H1 (cell line): ENCODE data around the gene EWSR1. TPM values are rescaled to one million over a fixed set of nuclear protein-coding genes. Genes with fewer than 3 reads are reported as not detected.
A peak's percentile ranks its signal among the peaks of the same experiment; 100 is the strongest.

Experiments
- CTCF ChIA-PET: fragments of 300-600 bp; sonication (Branson Sonifier 250); formaldehyde crosslinking; loops from one replicate; lab custom pipeline; 2021; ENCODE audit not compliant: partially characterized antibody; lab: Charles Lee
- POLR2A ChIA-PET: fragments of 300-600 bp; sonication (Branson Sonifier 250); formaldehyde crosslinking; loops from one replicate; lab custom pipeline; 2021; ENCODE audit warnings: inconsistent platforms; ENCODE audit not compliant: partially characterized antibody; lab: Charles Lee
- DNase-seq, 2 experiments: peaks; one replicate each; pipeline versions ENCODE4 v3.0.0 to v3.0.0-alpha.2; 2010 to 2022; ENCODE audit warnings: low spot score in 2 of 2, low read depth in 1 of 2, mixed read lengths in 1 of 2
- FAIRE-seq: peaks from 2 replicates; lab custom pipeline; 2011; peaks lifted over from hg19 to GRCh38; lab: Jason Lieb, UNC
- H2AFZ ChIP-seq: 2 replicates; pipeline ENCODE4 v1.8.1; 2012; ENCODE audit warnings: low read length, inconsistent platforms
- H2AK5ac ChIP-seq: 2 replicates; pipeline ENCODE4 v1.6.1; 2013; ENCODE audit warnings: low read depth, low read length
- H2BK120ac ChIP-seq: replicated peaks from 2 replicates; pipeline ENCODE3; 2013; ENCODE audit warnings: low read depth, low read length, inconsistent platforms
- H2BK12ac ChIP-seq: 2 replicates; pipeline ENCODE4 v1.6.1; 2013; ENCODE audit warnings: low read depth, low read length
- H2BK15ac ChIP-seq: 2 replicates; pipeline ENCODE4 v1.6.1; 2013; ENCODE audit warnings: low read length
- H2BK20ac ChIP-seq: 2 replicates; pipeline ENCODE4 v1.6.1; 2013; ENCODE audit warnings: low read length
- H2BK5ac ChIP-seq: 2 replicates; pipeline ENCODE4 v1.6.1; 2013; ENCODE audit warnings: low read depth, low read length
- H3K14ac ChIP-seq: 2 replicates; pipeline ENCODE4 v1.6.1; 2013; ENCODE audit warnings: inconsistent platforms; ENCODE audit not compliant: insufficient read length
- H3K18ac ChIP-seq: 2 replicates; pipeline ENCODE4 v1.6.1; 2013; ENCODE audit warnings: low read length; ENCODE audit errors: extremely low read depth
- H3K23ac ChIP-seq: 2 replicates; pipeline ENCODE4 v1.6.1; 2013; ENCODE audit warnings: inconsistent platforms; ENCODE audit not compliant: insufficient read length
- H3K23me2 ChIP-seq: 2 replicates; pipeline ENCODE4 v1.6.1; 2013; ENCODE audit warnings: low read depth, low read length
- H3K27ac ChIP-seq: 2 replicates; pipeline ENCODE4 v1.6.1; 2011; ENCODE audit warnings: low read depth, low read length, inconsistent platforms
- H3K27me3 ChIP-seq, 4 experiments: replicated peaks in 1 of 4; 1 replicate in 1 of 4; 2 replicates in 3 of 4; pipeline versions ENCODE4 v1.6.1 to v1.8.1; 2011 to 2013; ENCODE audit warnings: low read length in 3 of 4, mild to moderate bottlenecking in 3 of 4, inconsistent platforms in 2 of 4, mixed read lengths in 2 of 4, moderate library complexity in 1 of 4; ENCODE audit not compliant: control insufficient read depth in 3 of 4, insufficient read depth in 3 of 4; ENCODE audit errors: extremely low read depth in 1 of 4
- H3K36me3 ChIP-seq, 4 experiments: 2 replicates each; pipeline versions ENCODE4 v1.6.1 to v1.8.1; 2011 to 2013; ENCODE audit warnings: mild to moderate bottlenecking in 4 of 4, low read length in 3 of 4, moderate library complexity in 2 of 4, control low read depth in 1 of 4, inconsistent platforms in 1 of 4; ENCODE audit not compliant: insufficient read depth in 4 of 4, control insufficient read depth in 2 of 4
- H3K4ac ChIP-seq: replicated peaks from 2 replicates; pipeline ENCODE3; 2013; ENCODE audit warnings: low read length, low read depth, mixed read lengths, inconsistent platforms; ENCODE audit not compliant: insufficient read length
- H3K4me1 ChIP-seq, 4 experiments: replicated peaks in 1 of 4; 1 replicate in 1 of 4; 2 replicates in 3 of 4; pipeline versions ENCODE4 v1.6.1 to v1.8.1; 2011 to 2013; ENCODE audit warnings: low read length in 3 of 4, inconsistent platforms in 2 of 4, mixed read lengths in 1 of 4; ENCODE audit not compliant: insufficient read depth in 4 of 4, control insufficient read depth in 3 of 4
- H3K4me2 ChIP-seq, 2 experiments: 2 replicates each; pipeline versions ENCODE4 v1.6.1 to v1.8.1; 2011 to 2013; ENCODE audit warnings: low read depth in 2 of 2, low read length in 2 of 2, control low read depth in 1 of 2, inconsistent platforms in 1 of 2, mild to moderate bottlenecking in 1 of 2; ENCODE audit not compliant: insufficient read depth in 1 of 2
- H3K4me3 ChIP-seq, 4 experiments: fragments of 200-600, 300-600 bp in 1 of 4; sonication (generic), shearing (Covaris generic), sonication (Bioruptor Twin) in 1 of 4; 2 replicates each; pipeline versions ENCODE4 v1.5.1 to v1.8.1; 2011 to 2016; ENCODE audit warnings: low read length in 4 of 4, low read depth in 3 of 4, control low read depth in 2 of 4, inconsistent platforms in 2 of 4, mild to moderate bottlenecking in 2 of 4, mixed read lengths in 1 of 4, moderate library complexity in 1 of 4; ENCODE audit not compliant: insufficient read depth in 2 of 4; ENCODE audit errors: extremely low read depth in 1 of 4
- H3K56ac ChIP-seq: replicated peaks from 2 replicates; pipeline ENCODE3; 2013; ENCODE audit warnings: low read depth, mild to moderate bottlenecking, mixed read lengths, low read length, inconsistent platforms; ENCODE audit not compliant: insufficient read length
- H3K79me1 ChIP-seq: 2 replicates; pipeline ENCODE4 v1.6.1; 2013; ENCODE audit warnings: low read depth, low read length, control low read depth
- H3K79me2 ChIP-seq, 2 experiments: 2 replicates each; pipeline versions ENCODE4 v1.6.1 to v1.8.1; 2012 to 2013; ENCODE audit warnings: low read length in 2 of 2, mild to moderate bottlenecking in 2 of 2, inconsistent platforms in 1 of 2; ENCODE audit not compliant: insufficient read depth in 2 of 2, control insufficient read depth in 1 of 2
- H3K9ac ChIP-seq, 4 experiments: replicated peaks in 1 of 4; 1 replicate in 1 of 4; 2 replicates in 3 of 4; pipeline versions ENCODE4 v1.6.1 to v1.8.1; 2011 to 2013; ENCODE audit warnings: low read depth in 3 of 4, low read length in 3 of 4, control low read depth in 2 of 4, mild to moderate bottlenecking in 2 of 4, moderate library complexity in 2 of 4, inconsistent platforms in 1 of 4; ENCODE audit errors: extremely low read depth in 1 of 4
- H3K9me3 ChIP-seq, 2 experiments: 2 replicates each; pipeline versions ENCODE4 v1.6.1 to v1.8.1; 2012 to 2013; ENCODE audit warnings: mild to moderate bottlenecking in 2 of 2, moderate library complexity in 2 of 2, control low read depth in 1 of 2, inconsistent platforms in 1 of 2, low read depth in 1 of 2, low read length in 1 of 2, mixed read lengths in 1 of 2; ENCODE audit not compliant: insufficient read depth in 2 of 2
- H4K20me1 ChIP-seq, 2 experiments: replicated peaks in 1 of 2; 2 replicates each; pipeline versions ENCODE3 to v1.8.1; 2011 to 2013; ENCODE audit warnings: inconsistent platforms in 2 of 2, low read length in 2 of 2, mild to moderate bottlenecking in 1 of 2; ENCODE audit not compliant: insufficient read depth in 2 of 2, control insufficient read depth in 1 of 2
- H4K5ac ChIP-seq: 2 replicates; pipeline ENCODE4 v1.6.1; 2013; ENCODE audit warnings: low read length, low read depth, mixed read lengths, inconsistent platforms; ENCODE audit not compliant: insufficient read length
- H4K8ac ChIP-seq: 2 replicates; pipeline ENCODE4 v1.8.0; 2013; ENCODE audit warnings: mild to moderate bottlenecking, moderate library complexity, low read length, inconsistent platforms; ENCODE audit not compliant: insufficient read depth; ENCODE audit errors: extremely low read depth
- H4K91ac ChIP-seq: replicated peaks from 2 replicates; pipeline ENCODE3; 2013; ENCODE audit warnings: low read length, mixed read lengths, inconsistent platforms; ENCODE audit not compliant: insufficient read length
- POLR2AphosphoS5 ChIP-seq: IDR thresholded peaks from 2 replicates; pipeline ENCODE4 v1.6.1; 2011; ENCODE audit warnings: low read depth, low read length
- TBP ChIP-seq: IDR thresholded peaks from 2 replicates; pipeline ENCODE4 v1.6.1; 2011; ENCODE audit warnings: low read depth, low read length, improper control_type of control experiment
- WGBS, 2 experiments: shearing (Covaris generic) in 1 of 2; methylation state at CpG; one replicate each; pipeline versions ENCODE4 v1.1.6 to v1.1.7; 2013 to 2015; ENCODE audit warnings: low lambda C conversion rate in 2 of 2, mixed read lengths in 2 of 2, inconsistent platforms in 1 of 2, low coverage in 1 of 2, missing lambda C conversion rate in 1 of 2; ENCODE audit not compliant: insufficient replicate concordance in 2 of 2, insufficient coverage in 1 of 2, insufficient read length in 1 of 2; ENCODE audit errors: extremely low coverage in 1 of 2, missing lambda C conversion rate in 1 of 2; 5-methylcytosine and 5-hydroxymethylcytosine counted together
- polyA plus RNA-seq, 7 experiments: library from polyadenylated mRNA; depleted of rRNA in 3 of 7; stranded (reverse) in 5 of 7; unstranded in 2 of 7; fragments of >200 nt in 5 of 7; fragments of 200-250 nt in 2 of 7; gene quantifications; 1 replicate in 5 of 7; 2 replicates in 1 of 7; 4 replicates in 1 of 7; pipeline versions ENCODE4 v1.2.1 to v1.2.3, GENCODE V29; 2011 to 2013; ENCODE audit warnings: missing spikeins in 2 of 7, mixed read lengths in 2 of 7
- total RNA-seq: library from RNA; stranded (reverse); fragmentation: NEBNext Ultra II Directional; extraction: Animal tissue kit (Norgen Biotek cat#: 25700); gene quantifications from 2 replicates; pipeline ENCODE4 v1.2.1, GENCODE V29; 2021

EWSR1 gene
- total and polyA plus RNA-seq, 2 of the 8 experiments (the other 6 are each of a cell fraction or from before 2014, with no cell fraction given), result 387 to 930 TPM

- Histone ChIP-seq H3K9me3 (no peaks in the 10 kb centered on the region), H3K23ac (no peak overlapping the region), H3K79me1 (peaks cover 2% of the 10 kb centered on the region; the same call in 1 of the 2 replicates), H3K27ac (no peak overlapping the region), H3K79me2 (peaks cover 2 to 44% of the 10 kb centered on the region in 2 experiments; a peak in 2 of 4 replicates), H2BK20ac (no peak overlapping the region), H3K4me2 (no peak overlapping the region), H3K14ac (no peak overlapping the region), H2BK5ac (no peak overlapping the region), H3K4ac (no peak overlapping the region), H3K27me3 (no peaks in the 10 kb centered on the region), H2AK5ac (no peak overlapping the region), H3K23me2 (no peaks in the 10 kb centered on the region), H4K8ac (no peak overlapping the region; the same call in 1 of the 2 replicates), H4K91ac (no peak overlapping the region), H2AFZ (no peak overlapping the region), H2BK120ac (no peak overlapping the region), H3K4me1 (no peaks in the 10 kb centered on the region), H3K18ac (no peak overlapping the region), H2BK12ac (no peak overlapping the region), H3K56ac (no peak overlapping the region), H3K9ac (no peak overlapping the region), H3K4me3 (no peak overlapping the region), H4K5ac (no peak overlapping the region), H2BK15ac (no peak overlapping the region), H3K36me3 (peaks cover 41 to 97% (median 76%) of the 10 kb centered on the region in 4 experiments), H4K20me1 (peaks cover 12 to 18% of the 10 kb centered on the region in 2 experiments)
- DNase-seq (no peak), FAIRE-seq (no peak)
- ChIA-PET POLR2A (interaction anchor here (1.1 to 20.1 kb wide), 3 partner anchors 12 to 23 kb away, joined by 5 to 436 read pairs (median 66); partner anchors contain the start of genes EWSR1, GAS2L1 and RHBDD3), CTCF (no interaction called here)
- TF ChIP-seq POLR2AphosphoS5 (peak; percentile 58), TBP (no peak)
- 92% methylated on average over 7 of the region's 7 CpGs; no CpG with 5 or more reads in 1 of the 2 experiments for WGBS, 2 experiments
Observed at GRCh38 chr22:29291215-29291614, 23.1 kb downstream of the EWSR1 start.
